ENCODE data around the gene SLC66A2. TPM values are rescaled to one million over a fixed set of nuclear protein-coding genes. Genes with fewer than 3 reads are reported as not detected.

Gene SLC66A2
- total and polyA plus RNA-seq, 2 of the 13 experiments (the other 11 are each of a cell fraction or from before 2014, with no cell fraction given): 33.5 to 41.9 TPM

DNA sequence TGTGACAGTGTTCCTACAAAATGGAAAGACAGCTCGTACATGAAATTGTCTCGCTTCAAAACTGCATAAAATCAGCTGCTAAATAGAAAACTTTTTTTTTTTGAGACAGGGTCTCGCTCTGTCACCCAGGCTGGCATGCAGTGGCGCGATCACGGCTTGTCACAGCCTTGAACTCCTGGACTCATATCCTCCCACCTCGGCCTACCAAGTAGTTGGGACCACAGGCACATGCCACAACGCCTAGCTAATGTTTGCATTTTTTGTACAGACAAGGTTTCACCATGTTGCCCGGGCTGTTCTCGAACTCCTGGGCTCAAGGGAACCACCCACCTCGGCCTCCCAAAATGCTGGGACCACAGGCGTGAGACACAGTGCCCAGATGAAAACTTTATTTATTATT is 33.7 kb upstream of the SLC66A2 start (continued):
- TF ChIP-seq, protein P1, sequence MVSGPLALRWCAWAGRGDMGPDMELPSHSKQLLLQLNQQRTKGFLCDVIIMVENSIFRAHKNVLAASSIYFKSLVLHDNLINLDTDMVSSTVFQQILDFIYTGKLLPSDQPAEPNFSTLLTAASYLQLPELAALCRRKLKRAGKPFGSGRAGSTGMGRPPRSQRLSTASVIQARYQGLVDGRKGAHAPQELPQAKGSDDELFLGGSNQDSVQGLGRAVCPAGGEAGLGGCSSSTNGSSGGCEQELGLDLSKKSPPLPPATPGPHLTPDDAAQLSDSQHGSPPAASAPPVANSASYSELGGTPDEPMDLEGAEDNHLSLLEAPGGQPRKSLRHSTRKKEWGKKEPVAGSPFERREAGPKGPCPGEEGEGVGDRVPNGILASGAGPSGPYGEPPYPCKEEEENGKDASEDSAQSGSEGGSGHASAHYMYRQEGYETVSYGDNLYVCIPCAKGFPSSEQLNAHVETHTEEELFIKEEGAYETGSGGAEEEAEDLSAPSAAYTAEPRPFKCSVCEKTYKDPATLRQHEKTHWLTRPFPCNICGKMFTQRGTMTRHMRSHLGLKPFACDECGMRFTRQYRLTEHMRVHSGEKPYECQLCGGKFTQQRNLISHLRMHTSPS (CRISPR knock-in tag; IDR thresholded peaks at IDR 0.05; ENCODE audit: low read depth): no peak
- no peak for TF ChIP-seq ZMAT3 (CRISPR knock-in tag; conservative IDR thresholded peaks at IDR 0.05)
- no peak for TF ChIP-seq PCBP1 (IDR thresholded peaks at IDR 0.05; ENCODE audit: borderline replicate concordance, low read depth, low read length)
- TF ChIP-seq ZNF30 (CRISPR knock-in tag; IDR thresholded peaks at IDR 0.05): no peak
- TF ChIP-seq KDM3A (CRISPR knock-in tag; IDR thresholded peaks at IDR 0.05; ENCODE audit: low read depth): 0 out of 2 replicates have a peak, but pooled peaks have one; percentile 22
- TF ChIP-seq, protein P2, sequence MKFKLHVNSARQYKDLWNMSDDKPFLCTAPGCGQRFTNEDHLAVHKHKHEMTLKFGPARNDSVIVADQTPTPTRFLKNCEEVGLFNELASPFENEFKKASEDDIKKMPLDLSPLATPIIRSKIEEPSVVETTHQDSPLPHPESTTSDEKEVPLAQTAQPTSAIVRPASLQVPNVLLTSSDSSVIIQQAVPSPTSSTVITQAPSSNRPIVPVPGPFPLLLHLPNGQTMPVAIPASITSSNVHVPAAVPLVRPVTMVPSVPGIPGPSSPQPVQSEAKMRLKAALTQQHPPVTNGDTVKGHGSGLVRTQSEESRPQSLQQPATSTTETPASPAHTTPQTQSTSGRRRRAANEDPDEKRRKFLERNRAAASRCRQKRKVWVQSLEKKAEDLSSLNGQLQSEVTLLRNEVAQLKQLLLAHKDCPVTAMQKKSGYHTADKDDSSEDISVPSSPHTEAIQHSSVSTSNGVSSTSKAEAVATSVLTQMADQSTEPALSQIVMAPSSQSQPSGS (CRISPR knock-in tag; IDR thresholded peaks at IDR 0.05): peak; percentile 34; the same call in 1 of the 2 replicates
- TF ChIP-seq, protein P3, sequence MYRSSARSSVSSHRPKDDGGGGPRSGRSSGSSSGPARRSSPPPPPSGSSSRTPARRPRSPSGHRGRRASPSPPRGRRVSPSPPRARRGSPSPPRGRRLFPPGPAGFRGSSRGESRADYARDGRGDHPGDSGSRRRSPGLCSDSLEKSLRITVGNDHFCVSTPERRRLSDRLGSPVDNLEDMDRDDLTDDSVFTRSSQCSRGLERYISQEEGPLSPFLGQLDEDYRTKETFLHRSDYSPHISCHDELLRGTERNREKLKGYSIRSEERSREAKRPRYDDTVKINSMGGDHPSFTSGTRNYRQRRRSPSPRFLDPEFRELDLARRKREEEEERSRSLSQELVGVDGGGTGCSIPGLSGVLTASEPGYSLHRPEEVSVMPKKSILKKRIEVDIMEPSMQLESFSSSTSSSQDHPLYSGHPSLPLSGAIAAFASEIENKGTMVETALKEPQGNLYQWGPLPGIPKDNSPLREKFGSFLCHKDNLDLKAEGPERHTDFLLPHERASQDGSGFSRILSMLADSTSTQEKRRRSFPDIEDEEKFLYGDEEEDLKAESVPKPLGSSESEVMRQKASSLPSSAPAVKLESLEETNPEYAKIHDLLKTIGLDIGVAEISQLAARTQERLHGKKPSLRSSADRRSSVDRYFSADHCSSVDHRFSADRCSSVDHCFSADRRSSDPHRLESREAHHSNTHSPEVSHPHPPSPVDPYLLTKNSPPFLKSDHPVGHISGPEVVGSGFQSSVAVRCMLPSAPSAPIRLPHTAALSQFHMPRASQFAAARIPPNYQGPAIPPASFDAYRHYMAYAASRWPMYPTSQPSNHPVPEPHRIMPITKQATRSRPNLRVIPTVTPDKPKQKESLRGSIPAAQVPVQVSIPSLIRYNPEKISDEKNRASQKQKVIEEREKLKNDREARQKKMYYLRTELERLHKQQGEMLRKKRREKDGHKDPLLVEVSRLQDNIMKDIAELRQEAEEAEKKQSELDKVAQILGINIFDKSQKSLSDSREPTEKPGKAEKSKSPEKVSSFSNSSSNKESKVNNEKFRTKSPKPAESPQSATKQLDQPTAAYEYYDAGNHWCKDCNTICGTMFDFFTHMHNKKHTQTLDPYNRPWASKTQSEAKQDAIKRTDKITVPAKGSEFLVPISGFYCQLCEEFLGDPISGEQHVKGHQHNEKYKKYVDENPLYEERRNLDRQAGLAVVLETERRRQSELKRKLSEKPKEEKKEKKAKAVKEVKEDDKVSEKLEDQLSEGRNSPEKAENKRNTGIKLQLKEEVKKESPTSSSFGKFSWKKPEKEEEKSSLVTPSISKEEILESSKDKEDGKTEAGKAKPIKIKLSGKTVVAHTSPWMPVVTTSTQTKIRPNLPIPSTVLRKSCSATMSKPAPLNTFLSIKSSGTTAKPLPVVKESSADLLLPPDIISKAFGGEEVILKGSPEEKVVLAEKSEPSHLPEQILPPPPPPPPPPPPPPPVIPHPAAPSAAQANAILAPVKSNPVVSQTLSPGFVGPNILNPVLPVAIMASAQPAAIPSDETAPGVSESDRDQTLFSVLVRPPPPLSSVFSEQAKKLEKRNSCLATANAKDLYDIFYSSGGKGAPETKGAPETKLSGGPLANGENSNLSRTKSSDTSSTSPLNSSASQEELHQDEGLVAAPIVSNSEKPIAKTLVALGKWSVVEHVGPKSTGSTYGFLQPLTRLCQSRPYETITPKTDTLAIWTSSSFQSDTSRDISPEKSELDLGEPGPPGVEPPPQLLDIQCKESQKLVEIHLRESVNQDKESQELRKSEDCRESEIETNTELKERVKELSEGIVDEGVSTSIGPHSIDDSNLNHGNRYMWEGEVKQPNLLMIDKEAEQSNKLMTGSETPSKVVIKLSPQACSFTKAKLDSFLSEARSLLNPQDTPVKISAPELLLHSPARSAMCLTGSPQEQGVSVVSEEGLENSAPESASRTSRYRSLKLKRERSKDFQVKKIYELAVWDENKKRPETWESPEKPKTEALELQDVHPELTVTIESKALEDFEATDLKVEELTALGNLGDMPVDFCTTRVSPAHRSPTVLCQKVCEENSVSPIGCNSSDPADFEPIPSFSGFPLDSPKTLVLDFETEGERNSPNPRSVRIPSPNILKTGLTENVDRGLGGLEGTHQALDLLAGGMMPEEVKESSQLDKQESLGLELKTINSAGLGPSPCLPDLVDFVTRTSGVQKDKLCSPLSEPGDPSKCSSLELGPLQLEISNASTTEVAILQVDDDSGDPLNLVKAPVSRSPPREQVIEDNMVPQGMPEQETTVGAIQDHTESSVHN (CRISPR knock-in tag; IDR thresholded peaks at IDR 0.05): no peak
- TF ChIP-seq NR2F2 (IDR thresholded peaks at IDR 0.05; ENCODE audit: borderline replicate concordance, low read depth): no peak
- no peak for TF ChIP-seq ZFYVE20 (CRISPR knock-in tag; IDR thresholded peaks at IDR 0.05; ENCODE audit: borderline replicate concordance, low read depth)
- TF ChIP-seq, protein P4, sequence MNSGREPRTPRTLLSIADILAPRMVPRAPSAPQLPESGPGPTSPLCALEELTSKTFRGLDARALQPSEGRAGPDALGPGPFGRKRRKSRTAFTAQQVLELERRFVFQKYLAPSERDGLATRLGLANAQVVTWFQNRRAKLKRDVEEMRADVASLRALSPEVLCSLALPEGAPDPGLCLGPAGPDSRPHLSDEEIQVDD (CRISPR knock-in tag; IDR thresholded peaks at IDR 0.05; ENCODE audit: borderline replicate concordance): no peak
- no peak for TF ChIP-seq ETV6 (CRISPR knock-in tag; conservative IDR thresholded peaks at IDR 0.05)
- no peak for TF ChIP-seq ZNF496 (CRISPR knock-in tag; IDR thresholded peaks at IDR 0.05; ENCODE audit: insufficient replicate concordance)
- TF ChIP-seq SALL2 (CRISPR knock-in tag; IDR thresholded peaks at IDR 0.05): no peak
- TF ChIP-seq ZNF256 (CRISPR knock-in tag; conservative IDR thresholded peaks at IDR 0.05): no peak
- TF ChIP-seq ZNF556 (CRISPR knock-in tag; IDR thresholded peaks at IDR 0.05; ENCODE audit: borderline replicate concordance): peak; percentile 24; the same call in 1 of the 2 replicates
- no peak for TF ChIP-seq ZEB1 (IDR thresholded peaks at IDR 0.05; ENCODE audit: insufficient replicate concordance, low read depth)
- no peak for TF ChIP-seq REL (CRISPR knock-in tag; conservative IDR thresholded peaks at IDR 0.05)
- TF ChIP-seq, protein P5, sequence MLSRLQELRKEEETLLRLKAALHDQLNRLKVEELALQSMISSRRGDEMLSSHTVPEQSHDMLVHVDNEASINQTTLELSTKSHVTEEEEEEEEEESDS (CRISPR knock-in tag; IDR thresholded peaks at IDR 0.05; ENCODE audit: borderline replicate concordance): no peak
- no peak for TF ChIP-seq RARG (CRISPR knock-in tag; IDR thresholded peaks at IDR 0.05; ENCODE audit: low read depth)
